ENCODE data around the gene C2CD4B.

C2CD4B gene

DNA sequence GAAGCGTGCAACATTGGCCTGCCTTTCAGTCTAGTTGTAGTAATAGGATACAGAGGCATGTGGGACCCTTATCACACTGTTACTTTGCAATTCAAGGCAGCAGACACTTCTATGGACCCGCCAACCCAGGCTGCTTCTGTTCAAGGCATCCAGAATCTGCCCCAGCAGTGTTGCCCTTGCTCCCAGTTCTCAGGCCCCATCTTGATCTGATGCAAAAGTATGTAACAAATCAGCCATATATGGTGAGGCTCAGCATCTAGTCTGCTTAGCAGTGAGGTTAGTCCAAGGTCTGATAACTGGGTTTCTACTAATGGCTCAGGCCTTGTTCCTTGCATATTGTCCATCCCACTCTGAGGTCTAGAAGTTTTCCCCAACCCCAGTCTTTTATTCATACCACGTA is 17.9 kb downstream of the C2CD4B start:
- DNase-seq, result no peak

DNA sequence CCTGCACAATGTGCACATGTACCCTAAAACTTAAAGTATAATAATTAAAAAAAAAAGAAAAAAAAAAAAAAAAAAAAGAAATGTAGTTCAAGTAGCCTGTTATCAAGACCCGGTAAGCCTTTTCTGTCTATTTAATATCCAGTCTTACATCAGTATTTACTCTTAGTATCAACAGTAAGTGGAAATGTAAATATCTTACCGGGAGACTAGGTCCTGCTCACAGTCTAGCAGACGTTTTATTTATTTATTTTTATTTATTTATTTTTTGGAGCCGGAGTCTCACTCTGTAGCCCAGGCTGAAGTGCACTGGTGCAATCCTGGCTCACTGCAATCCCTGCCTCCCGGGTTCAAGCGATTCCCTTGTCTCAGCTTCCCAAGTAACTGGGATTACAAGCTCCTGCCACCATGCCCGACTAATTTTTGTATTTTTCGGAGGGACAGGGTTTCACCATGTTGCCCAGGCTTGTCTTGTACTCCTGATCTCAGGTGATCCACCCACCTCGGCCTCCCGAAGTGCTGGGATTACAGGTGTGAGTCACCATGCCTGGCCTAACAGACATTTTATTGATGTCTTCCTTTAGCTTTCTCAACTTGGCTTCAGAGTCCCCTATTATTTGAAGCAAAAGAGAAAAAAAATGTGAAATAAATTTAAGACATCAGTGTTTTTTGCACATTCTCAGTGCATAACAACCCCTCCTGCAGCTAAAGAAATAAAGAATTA is 19.9 kb downstream of the C2CD4B start:
- DNase-seq, result no peak

DNA sequence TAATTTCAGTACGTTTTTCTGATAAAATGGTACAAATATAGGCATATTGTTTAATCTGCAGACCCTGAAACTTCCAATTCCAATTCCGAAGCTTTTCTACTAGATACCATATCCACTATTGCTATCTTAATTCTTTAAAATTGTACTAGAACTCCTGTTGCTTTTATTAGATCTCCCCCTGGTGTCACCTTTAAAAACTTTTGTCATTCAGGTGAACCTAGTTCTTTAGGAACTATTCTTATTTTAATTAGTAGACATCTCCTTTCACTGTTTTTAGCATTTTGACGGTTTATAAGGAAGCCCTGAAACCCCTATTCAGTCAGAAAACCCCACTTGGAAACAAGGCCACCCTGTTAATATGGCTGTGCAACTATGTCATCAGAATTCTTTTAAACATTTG is 22.3 kb downstream of the C2CD4B start:
- no peak for DNase-seq

DNA sequence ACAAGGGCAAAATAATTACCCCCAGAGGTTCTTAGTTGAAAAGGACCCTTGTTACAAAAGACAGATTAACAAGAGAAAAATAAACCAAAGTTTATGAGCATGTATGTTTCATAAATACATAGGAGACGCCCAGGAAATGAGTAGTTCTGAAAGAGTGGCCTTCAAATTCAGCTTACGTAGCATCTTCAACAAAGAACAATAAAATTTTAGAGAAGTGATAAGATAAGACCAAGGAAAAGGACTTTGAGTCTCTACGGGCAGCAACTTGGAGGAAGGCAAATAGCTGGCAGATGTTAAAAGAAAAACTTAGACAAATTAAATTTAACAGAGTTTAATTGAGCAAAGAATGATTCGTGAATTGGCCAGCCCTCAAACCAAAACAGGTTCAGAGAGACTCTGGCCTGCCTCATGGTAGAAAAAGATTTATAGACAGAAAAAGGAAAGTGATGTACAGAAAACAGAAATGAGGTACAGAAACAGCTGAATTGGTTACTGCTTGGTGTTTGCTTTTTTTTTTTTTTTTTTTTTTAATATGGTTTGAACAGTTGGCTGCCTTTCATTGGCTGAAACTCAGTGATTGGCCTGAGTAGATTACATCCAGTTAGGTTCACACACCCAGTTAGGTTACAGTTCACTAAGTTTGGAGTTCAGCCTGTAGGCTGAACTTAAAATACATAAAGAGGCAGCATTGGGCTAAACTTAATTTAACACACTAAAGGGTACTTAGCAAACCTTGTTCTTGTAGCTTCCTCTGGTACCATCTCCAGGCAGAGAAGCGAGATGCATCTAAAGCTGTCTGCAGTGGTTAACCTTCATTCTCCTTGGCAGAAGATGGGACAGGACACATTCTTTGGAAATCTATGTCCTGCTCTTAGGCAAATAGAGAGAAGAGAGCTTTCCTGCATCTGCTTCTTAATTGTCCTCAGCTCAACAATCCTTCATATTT is 23.2 kb downstream of the C2CD4B start:
- no peak for DNase-seq

DNA sequence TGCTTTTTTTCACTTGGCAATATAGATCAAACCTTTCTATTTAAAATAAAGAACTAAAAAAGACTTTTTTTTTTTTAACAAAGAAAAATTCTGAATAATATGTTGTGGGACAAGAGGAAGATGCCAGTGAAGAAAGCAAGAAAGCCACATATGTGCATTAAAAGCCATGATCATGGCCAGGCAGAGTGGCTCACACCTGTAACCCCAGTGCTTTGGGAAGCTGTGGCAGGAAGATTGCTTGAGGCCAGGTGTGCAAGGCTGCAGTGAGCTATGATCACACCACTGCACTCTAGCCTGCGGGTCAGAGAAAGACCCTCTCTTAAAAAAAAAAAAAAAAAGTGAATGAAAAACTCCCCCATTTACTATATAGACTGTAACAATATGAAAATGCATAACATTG is 23.9 kb downstream of the C2CD4B start:
- no peak for DNase-seq

DNA sequence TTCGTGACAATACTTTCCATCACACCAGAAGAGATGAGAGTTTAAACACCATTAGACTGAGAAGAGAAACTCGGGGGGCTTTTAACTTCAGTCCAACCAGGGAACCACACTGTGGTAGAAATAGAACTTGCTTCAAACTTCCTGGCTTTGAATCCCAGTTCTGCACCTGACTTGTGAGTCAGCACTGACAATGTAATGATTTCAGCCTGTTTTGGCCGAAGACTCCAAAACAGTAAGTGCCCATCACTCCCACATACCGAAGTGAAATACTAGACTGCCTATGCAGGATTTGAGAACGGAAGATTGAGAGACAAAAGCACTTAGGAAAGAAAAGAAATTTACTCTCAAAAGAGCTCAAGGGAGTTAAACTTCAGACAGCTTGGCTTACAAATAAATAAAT is 27.0 kb downstream of the C2CD4B start:
- no peak for DNase-seq

DNA sequence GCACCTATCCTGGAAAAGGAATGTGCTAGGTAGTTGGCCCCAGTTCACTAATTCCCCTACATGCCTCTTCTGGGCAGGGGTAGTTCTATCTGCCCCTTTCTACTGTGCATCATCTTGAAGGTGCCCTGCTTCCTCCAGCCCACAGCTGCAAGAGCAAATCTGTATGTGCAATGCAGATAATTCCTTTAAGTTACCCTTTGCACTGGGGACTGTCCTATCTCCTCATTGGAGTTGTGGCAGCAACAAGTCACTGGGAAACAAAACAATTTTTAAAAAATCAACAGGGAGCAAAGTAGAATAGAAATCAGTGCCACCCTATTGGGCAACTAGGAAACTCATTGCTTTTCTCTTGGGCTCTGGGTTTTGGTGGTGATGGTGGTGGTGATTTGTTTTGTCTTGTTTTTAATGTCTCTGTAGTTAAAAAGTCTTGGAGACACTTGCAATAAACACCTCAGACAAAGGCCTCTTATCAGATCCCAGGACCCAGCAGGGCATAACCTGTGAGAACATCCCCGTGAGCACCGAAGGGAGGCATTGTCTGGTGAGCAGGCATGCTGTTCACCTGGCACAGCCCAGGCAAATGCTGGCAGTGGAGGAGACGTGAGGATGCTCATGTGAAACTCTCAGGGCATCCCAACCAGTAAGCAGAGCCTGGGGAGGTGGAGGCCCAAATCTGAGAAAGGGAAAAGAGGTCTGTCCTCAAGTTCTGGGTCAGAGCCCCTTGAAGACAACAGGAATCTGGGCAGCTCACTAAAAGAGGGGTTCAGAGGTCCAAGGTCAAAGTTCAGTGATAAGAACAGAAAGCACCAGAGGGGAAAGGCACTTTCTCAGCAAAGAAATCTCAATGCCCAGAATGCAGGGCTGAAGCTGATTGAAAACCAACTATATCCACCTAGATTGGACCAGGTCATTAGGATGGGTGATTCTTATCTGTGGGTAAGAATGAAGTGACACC is 27.9 kb downstream of the C2CD4B start:
- no peak for DNase-seq

DNA sequence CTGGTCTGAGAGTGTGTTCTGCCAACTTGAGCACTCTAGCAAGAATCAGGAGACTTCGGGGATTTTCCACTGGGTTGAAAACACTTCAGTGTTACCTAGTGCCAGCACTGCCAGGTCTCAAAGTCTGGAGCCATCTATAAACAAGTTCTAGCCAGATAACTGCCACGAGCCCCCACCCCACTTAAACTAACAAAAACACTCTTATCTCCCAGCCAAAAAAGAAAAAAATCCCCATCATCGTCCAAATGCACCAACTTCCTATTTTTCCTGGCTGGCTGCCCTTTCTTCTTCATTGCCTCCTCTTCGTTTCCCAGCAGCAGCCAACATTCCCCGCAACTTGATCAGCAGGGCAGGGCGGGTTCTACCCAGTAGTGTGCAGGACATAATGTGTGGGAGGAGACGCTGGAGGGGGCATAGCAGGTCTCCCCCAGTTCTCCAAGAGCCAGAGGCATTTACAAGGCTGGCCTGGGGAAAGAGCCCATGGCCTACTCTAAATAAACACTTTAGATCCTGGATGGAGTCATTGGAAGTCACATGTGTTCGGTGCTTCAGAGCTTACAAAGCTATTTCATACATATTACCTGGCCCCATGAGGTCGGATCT is 29.5 kb downstream of the C2CD4B start:
- DNase-seq, result no peak

DNA sequence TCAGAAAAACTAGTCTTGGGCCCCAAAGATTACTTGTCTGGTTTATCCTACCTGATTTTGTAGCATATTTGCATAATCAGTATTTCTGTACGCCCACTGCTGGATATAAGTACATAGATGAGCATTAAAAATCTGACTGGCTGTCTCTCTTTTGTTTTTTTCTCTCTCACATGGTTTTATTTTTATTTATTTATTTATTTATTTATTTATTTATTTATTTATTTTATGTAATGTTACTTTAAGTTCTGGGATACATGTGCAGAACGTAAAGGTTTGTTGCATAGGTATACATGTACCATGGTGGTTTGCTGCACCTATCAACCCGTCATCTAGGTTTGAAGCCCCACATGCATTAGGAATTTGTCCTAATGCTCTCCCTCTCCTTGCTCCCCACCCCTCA is 31.9 kb downstream of the C2CD4B start:
- DNase-seq, result no peak

DNA sequence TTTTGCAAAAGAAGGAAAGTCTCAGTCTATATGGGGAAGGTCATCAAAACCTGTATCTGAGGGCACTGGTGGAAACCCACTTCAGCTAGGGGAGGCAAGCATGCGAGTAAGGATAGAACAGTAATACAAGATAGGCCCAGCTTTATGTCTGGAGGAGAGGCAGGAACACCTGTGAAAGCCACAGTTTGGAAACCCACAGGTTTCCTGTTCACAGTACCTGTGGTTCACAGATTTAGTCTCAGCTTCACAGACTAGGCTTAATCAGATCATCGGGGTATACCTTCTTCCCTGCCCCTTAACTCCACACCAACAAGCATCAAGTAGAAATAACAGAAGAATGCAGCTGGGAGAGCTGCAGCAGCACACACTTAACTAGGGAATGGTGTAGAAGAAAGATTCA is 36.2 kb downstream of the C2CD4B start:
- no peak for DNase-seq

DNA sequence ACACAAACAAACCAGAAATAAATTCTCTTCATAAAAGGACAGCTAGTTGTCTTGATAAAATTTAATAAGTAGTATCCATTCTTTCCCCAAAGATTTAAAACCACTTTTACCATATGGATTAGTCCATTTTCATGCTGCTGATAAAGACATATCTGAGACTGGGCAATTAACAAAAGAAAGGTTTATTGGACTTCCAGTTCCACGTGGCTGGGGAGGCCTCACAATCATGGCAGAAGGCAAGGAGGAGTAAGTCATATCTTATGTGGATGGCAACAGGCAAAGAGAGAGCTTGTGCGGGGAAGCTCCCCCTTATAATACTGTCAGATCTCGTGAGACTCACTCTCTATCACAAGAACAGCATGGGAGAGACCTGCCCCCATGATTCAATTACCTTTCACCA is 38.7 kb downstream of the C2CD4B start:
- DNase-seq, result no peak

DNA sequence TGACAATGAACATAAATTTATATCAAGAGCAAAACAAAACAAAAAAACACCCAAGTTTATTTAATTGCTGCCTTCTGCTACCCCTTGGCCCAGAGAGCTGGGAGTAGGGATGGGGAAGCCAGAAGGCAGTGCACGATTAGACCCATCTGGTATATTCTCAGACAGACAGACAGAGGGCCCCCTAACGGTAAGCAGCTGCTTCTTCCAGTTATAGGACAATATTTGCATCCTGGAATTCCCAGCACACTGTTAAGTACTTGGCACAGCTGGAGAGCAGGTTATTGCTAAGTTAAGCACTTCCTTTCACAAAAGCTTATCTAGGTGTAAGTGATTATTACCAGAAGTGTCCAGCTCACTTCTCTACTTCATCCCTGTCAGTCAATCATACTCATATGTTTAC is 39.3 kb downstream of the C2CD4B start:
- DNase-seq, result no peak

DNA sequence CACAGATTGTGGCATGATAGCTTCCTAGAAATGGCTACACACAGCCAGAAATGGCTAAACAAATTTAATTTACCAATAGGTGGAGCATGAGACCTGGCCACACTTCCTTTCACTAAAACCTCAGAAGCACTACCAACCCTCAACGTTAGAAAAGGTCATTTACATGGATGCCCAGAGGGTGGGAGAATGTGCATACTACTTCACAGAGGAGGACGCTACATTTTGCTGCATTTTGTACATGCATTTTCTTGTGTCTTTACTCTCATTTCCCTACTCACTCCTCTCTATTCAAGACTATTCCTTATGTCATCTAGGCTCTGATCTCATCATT is 40.1 kb downstream of the C2CD4B start:
- no peak for DNase-seq

DNA sequence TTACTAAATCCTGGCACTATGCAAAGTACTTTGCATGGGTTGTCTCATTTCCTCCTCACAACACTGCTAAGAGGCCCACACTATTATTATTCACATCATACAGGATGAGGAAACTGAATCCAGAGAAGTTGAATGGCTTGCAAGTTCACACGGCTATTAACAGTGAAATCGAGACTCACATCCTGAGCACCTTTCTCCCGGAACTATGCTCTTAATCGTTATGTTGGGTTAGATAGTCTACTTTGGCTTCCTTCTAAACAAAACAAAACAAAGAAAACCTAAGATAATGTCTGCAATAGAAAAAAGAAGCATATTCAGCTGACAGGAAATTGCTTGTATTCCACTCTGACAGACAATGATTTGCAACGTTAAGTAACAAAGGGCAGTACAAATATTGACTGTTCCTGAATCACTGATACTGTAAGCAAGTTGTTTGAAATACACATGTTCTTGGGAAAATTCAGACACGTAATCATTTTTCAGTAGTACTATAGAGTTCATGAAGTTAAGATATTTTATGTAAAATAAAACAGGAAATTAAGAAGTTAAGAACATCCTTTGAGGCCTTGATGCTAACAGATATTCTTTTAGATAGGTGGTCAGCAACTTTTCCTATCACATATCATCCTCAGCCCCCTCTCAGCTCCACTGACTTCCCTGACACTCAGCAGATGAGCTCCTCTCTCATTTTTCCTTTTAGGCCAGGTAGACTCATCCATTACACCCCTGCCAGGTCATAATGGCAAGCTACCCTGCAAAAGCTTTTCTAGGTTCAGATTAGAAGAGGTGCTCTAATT is 40.7 kb downstream of the C2CD4B start:
- no peak for DNase-seq

DNA sequence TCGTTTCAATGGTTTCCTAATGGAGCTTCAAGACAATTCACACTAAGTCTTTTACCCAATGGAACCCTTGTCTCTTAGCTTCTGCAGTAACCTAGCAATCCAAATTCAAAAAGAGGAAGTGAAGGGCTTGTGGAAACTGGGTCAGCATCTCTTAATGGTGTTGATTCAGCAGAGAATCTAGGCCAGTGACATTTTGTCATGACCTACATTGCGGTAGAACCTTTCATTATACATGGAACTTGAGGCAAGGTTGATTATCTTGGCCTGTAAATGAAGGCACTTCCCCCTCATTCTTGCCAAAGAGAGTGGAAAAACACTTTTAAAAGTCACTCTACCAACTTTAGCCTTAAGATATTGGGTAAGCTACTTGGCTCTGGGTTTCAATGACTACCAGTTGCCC is 42.8 kb downstream of the C2CD4B start:
- DNase-seq, result no peak

DNA sequence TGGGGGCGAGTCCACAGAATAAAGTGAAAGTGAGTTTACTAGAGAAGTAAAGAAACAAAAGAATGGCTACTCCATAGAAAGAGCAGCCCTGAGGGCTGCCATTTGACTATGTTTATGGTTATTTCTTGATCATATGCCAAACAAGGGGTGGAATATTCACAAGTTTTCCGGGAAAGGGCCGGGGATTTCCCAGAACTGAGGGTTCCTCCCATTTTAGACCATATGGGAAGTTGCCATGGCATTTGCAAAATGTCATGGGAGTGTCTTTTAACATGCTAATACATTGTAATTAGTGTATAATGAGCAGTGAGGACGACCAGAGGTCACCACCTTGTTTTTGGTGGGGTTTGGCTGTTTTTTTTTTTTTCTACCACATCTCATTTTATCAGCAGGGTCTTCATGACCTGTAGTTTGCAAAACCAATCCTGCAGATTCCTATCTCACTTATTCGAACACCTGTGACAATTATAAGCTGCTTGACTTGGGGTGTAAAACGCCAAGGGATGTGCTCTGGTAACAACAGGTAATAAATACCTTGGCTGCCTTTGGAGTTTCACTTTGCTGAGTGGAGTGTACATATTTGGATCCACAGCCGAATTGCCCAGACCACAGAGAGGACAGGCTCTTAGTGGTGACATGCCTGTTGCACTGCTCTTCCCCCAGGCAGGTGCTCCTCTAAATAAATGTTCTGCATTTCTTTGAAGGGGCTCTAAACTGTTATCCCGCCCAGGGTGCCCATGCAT is 43.6 kb downstream of the C2CD4B start:
- DNase-seq, result no peak

DNA sequence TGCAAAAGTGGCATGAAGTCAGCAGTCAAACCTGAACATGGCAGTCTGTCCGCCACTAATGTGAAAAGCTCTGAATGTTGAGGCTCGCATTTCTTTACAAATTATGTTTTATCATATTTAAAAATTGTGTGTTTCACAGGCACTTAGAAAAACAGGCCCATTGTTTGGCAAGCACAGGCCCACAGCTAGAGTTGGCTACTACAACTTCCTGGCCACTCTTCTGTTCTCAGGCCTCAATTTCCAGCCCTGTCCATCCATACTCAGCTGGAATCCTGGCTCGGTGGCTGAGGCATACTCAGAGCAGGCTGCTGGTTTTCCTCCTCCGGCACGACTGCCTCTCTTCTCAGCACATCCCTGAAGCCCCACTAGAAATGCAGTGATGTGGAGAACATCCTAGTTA is 44.3 kb downstream of the C2CD4B start:
- no peak for DNase-seq

DNA sequence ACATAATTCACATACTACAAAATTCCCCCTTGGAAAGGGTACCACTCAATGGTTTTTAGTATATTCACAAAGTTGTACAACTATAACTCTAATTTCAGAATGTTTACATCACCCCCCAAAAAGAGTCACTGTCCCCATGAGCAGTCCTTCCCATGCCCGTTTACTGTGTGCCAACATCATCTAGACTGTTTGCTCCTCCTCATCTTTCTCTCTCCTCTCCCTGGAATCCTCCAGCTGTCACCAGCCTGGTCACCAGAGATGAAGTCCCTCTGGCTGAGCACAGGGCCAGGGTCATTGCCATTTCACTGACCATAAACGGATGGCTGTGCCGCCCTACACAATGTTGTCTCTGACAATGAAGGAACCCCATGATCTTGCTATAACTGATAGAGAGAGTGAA is 45.2 kb downstream of the C2CD4B start:
- no peak for DNase-seq

DNA sequence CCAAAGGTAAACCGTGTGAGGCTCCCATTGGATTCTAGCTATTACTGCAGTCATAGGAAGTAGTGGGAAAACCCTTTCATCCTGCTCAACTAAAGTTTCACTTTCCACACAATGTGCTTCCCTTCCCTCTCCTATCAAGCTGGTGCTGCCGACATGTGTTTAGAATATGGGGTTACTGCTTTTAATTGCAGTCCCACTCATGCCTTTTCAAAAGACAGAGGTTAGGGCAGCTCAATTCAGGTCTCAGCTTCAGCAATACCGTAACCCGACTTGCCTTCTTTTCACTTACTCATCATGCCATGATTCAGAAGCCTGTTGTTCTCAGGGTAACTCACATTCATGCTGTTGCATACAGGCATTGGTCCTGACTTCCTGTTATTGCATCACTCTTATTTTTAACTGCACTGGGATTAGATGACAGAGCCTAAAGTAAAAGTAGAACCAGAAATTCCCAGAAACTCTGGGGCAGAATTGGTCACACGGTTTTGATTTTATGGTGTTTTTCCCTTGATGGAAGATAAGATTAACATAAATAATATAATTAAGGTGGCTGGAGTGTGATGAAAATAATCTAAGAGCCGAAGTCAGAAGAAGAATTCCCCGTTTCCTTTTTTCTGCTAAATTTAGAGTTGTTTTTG is 45.7 kb downstream of the C2CD4B start:
- DNase-seq, result no peak

DNA sequence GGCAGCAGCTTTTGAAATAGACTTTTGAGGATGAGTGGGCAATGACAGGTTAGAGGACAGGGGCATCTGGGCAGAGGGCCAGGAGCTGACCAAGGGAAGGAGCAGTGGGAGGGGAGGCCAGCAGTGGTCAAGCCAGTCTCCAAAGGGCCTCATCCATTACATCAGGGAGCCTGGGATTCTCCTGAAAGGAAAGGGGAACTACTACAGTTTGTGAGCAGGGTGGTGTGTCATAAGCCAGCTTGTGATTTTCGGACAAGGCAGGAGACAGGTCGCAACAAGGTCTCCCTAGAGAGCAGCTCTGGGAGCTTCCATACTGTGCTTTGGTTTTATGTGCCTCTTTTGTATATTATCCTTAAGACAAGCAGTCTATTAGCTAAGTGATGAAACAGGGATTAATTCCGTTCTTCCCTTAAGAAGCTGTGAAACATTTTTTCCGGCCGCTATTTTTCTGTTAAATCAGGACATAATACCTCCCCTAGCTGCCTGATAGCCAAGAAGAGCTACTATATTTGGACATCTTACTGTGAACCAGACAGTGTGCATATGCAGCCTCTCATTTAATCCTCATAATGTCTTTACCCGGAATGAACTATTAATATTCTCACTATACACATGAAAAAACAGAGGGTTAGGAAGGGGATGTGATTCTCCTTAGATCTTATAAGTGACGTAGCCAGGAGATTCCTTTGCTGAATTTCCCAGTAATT is 46.4 kb downstream of the C2CD4B start:
- DNase-seq, result no peak

Measured in retina (tissue), 1 donor.